Measurements from ENCODE around the gene ACSS1. TPM values are rescaled to one million over a fixed set of nuclear protein-coding genes. Genes with fewer than 3 reads are reported as not detected.

Gene ACSS1
- total RNA-seq, 1 donor from 2014 or later = 0.27 TPM

DNA sequence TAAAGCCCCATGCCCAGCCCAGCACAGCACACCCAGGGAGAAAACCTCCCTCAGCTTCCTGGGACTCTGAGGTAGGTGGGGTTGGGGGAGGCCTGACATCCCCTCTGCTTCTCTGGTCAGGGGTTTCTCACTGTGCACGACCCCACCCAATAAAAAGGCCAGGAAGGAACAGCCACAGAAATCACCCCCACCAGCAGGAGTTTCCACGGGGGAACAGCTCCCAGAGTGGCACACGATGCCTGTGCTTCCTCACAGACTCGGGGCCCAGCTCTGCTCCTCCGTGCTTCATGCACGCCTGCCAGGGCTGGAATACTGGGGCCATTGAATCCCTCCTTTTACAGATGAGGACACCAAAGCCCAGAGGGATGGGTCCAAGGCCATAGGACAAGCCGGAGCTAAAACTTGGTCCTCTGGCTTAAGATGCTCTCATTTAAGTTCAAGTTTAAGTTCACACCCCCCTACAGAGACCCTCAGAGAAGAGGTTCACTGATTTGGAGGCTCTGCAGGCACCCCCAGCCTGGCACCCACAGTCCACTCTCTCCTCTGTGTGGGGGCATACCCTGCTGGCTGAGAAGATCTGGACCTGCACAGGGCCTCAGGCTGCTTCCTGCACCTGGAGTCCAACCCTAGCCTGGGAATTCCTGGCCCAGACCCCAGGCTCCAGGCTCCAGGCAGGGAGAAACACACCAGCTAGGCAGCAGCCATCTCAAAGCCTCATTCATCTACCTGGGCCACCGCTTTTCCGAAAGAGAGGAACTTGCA, 14.3 kb downstream of the ACSS1 start:
- no peak overlapping the region for H3K27ac Mint-ChIP-seq (ENCODE audit: unreplicated experiment)
- Histone ChIP-seq H3K27ac (ENCODE audit: low read depth, low read length) (no peak overlapping the region), H3K27me3 (ENCODE audit: insufficient read depth, low read length) (peaks cover 5% of the 10 kb centered on the region), H2AFZ (ENCODE audit: low read depth, low read length) (no peak overlapping the region), H3K4me3 (ENCODE audit: insufficient read depth, low read depth, low read length) (no peak overlapping the region), H4K20me1 (ENCODE audit: insufficient read depth, low read length) (peaks cover 7% of the 10 kb centered on the region), H3K79me2 (ENCODE audit: insufficient read depth, low read length) (no peaks in the 10 kb centered on the region), H3K36me3 (ENCODE audit: insufficient read depth, low read length) (no peaks in the 10 kb centered on the region), H3K9me3 (ENCODE audit: insufficient read depth, low read depth, low read length) (no peaks in the 10 kb centered on the region), H3K4me2 (ENCODE audit: low read length) (no peak overlapping the region), H3K9ac (ENCODE audit: low read length) (no peak overlapping the region), H3K4me1 (ENCODE audit: insufficient read depth, low read length) (no peaks in the 10 kb centered on the region)
- DNase-seq (ENCODE audit: low read depth) = no peak
- H3K4me1 Mint-ChIP-seq (ENCODE audit: low read depth, unreplicated experiment) = peaks cover 3% of the 10 kb centered on the region
- no peak for FAIRE-seq
- H3K36me3 Mint-ChIP-seq (ENCODE audit: low read depth, unreplicated experiment) = no peaks in the 10 kb centered on the region
- TF ChIP-seq, protein P1, sequence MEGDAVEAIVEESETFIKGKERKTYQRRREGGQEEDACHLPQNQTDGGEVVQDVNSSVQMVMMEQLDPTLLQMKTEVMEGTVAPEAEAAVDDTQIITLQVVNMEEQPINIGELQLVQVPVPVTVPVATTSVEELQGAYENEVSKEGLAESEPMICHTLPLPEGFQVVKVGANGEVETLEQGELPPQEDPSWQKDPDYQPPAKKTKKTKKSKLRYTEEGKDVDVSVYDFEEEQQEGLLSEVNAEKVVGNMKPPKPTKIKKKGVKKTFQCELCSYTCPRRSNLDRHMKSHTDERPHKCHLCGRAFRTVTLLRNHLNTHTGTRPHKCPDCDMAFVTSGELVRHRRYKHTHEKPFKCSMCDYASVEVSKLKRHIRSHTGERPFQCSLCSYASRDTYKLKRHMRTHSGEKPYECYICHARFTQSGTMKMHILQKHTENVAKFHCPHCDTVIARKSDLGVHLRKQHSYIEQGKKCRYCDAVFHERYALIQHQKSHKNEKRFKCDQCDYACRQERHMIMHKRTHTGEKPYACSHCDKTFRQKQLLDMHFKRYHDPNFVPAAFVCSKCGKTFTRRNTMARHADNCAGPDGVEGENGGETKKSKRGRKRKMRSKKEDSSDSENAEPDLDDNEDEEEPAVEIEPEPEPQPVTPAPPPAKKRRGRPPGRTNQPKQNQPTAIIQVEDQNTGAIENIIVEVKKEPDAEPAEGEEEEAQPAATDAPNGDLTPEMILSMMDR (IDR thresholded peaks at IDR 0.05; ENCODE audit: insufficient read depth, low read depth, low read length) = no peak
- H3K27me3 Mint-ChIP-seq (ENCODE audit: low read depth, unreplicated experiment) = peaks cover 53% of the 10 kb centered on the region
- no peak overlapping the region for H3K4me3 Mint-ChIP-seq (ENCODE audit: unreplicated experiment)
- H3K9me3 Mint-ChIP-seq (ENCODE audit: unreplicated experiment) = no peaks in the 10 kb centered on the region

DNA sequence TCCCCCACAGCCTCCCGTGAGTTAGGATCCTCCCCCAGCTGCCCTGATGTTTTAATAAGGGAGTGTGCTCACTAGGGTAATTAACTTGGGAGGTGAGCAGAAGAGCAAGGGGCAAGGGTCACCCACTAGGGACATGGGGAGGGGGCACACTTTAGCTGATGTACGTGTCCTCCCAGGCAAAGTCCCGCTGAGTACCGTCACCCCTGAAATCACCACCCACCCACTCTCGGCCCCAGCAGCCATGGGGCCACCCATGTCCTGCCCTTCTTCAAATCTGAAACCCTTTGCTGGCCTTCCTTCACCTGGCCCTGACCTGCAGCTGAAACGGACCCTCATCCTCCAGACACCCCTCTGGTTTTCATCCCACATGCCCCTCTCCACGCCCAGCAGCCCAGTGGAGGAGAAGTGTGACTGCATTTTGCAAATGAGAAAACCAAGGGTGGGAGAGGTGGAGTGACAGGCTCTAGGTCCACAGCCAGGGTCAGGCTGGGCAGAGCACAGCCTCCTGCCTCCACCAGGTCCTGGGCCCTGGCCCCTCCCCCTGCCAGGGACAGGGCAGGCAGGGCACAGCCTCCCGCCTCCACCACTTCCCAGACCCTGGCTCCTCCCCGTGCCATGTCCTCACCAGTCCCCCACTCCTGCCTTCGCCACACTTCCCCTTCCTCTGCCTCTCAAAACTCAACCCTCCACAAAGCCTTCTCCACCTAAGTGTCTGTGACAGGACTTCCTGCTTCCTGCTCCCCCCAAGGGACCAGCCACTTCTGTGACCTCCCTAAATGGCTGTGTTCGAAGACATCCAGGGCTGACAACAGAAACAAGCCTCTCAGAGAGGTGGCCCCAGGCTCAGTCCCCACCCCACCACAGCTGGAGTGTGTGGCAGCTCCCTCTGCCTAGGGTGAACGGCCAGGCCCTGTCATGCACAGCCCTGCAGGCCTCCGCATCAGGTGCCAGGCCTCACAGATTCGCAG, 15.1 kb downstream of the ACSS1 start:
- Mint-ChIP-seq H3K9me3 (ENCODE audit: unreplicated experiment) (no peaks in the 10 kb centered on the region), H3K27me3 (ENCODE audit: low read depth, unreplicated experiment) (peaks cover 47% of the 10 kb centered on the region), H3K27ac (ENCODE audit: unreplicated experiment) (no peak overlapping the region), H3K4me3 (ENCODE audit: unreplicated experiment) (peak overlapping the region; percentile 40), H3K4me1 (ENCODE audit: low read depth, unreplicated experiment) (peaks cover 6% of the 10 kb centered on the region), H3K36me3 (ENCODE audit: low read depth, unreplicated experiment) (no peaks in the 10 kb centered on the region)
- Histone ChIP-seq H4K20me1 (ENCODE audit: insufficient read depth, low read length) (peaks cover 7% of the 10 kb centered on the region), H3K36me3 (ENCODE audit: insufficient read depth, low read length) (no peaks in the 10 kb centered on the region), H3K4me2 (ENCODE audit: low read length) (no peak overlapping the region), H3K27ac (ENCODE audit: low read depth, low read length) (no peak overlapping the region), H3K4me3 (ENCODE audit: insufficient read depth, low read depth, low read length) (no peak overlapping the region), H3K4me1 (ENCODE audit: insufficient read depth, low read length) (no peaks in the 10 kb centered on the region), H3K9ac (ENCODE audit: low read length) (no peak overlapping the region), H3K79me2 (ENCODE audit: insufficient read depth, low read length) (no peaks in the 10 kb centered on the region), H3K9me3 (ENCODE audit: insufficient read depth, low read depth, low read length) (no peaks in the 10 kb centered on the region), H2AFZ (ENCODE audit: low read depth, low read length) (no peak overlapping the region), H3K27me3 (ENCODE audit: insufficient read depth, low read length) (no peaks in the 10 kb centered on the region)
- FAIRE-seq (no peak), DNase-seq (ENCODE audit: low read depth) (no peak)
- TF ChIP-seq, protein P1 (IDR thresholded peaks at IDR 0.05; ENCODE audit: insufficient read depth, low read depth, low read length) = no peak
- no peak for TF ChIP-seq EZH2 (IDR thresholded peaks at IDR 0.05; ENCODE audit: insufficient read depth, low read length)

All from astrocyte (in vitro differentiated cells and primary cell).